Activated CD4-positive, alpha-beta T cell treated with anti-CD3 and anti-CD28 coated beads, Interleukin-2, amount 50 U/mL, for 24 hours (primary cell): ENCODE data around the gene ALOXE3.

ENCODE experiments used
- DNase-seq, 2 donors: peaks; one replicate each; pipeline ENCODE4 v3.0.0-alpha.2; 2020; ENCODE audit warnings: low read depth in 1 of 2, low spot score in 1 of 2

ALOXE3 gene

DNA sequence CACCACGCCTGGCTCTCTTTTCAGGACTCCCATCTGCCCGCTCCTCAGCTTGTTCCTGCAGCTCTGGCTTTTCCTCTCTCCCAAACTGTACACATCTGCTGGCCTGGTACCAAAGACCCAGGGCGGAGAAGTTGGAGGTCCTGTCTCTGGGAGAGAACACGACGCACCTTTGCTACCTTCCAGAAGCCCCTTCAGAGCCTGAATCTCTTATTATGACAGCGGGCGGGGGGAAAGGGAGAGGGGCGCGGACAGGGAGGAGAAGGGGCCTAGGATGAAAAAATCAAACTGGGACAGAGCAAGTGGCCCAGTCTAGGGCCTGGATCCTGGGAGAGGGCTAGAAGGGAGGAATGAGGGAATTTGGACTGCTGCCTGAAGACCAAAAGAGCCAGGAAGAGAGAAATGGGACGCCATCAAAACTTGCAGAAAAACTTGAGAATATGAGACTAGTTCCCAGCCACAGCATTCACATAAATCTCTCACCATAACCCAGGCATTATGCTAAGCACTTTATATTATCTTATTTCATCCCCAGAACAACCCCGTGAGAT lies 36.4 kb upstream of the ALOXE3 start:
- DNase-seq = no peak

DNA sequence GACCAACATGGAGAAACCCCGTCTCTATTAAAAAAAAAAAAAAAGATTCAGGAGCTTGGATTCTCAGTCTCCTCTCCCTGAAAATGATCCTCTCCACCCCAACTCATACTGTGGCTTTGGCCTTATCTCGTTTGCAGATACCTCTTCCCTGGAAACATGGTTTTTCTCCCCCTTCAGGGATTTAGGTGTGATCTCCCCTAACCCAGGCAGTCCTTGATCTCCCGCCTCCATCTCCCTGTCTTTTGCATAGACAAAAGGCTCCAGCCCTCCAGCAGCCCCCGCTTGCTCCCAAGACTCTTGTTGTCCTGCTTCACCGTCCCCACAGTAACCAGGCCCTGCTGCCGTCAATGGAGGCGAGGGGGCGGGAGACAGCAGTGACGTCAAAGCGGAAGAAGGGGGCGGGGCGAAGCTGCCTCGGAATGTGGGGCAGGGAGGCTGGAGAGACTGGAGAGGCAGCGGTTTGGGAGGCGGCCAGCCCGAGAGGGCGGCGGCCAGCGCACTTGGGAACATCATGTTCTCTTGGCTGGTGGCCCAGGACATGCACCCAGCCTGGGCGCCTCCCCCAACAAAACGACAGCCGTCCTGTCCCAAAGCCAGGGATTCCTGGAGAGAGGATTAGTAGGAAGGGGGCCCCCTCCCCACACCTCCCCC lies 35.8 kb upstream of the ALOXE3 start:
- peak; percentile 62 to 84 for DNase-seq

DNA sequence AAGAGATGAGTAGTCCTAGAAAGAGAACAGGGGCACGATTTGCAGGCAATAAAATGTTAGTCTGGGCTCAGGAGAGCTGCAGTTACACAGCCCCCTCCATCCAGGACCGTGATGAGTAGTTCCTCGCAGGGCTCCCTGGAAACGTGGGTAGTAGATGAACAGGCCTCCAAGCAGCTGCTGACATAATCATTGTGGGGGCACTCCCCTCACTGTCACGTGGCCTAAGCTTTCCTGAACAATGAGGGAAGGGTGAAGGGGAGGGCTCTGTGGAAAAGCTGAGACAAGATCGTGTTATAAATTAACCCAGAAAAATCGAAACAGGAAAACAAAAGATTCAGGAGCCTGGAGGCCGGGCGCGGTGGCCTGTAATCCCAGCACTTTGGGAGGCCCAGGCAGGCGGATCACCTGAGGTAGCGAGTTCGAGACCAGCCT lies 35.2 kb upstream of the ALOXE3 start:
- peak; percentile 23 to 57 for DNase-seq

- DNase-seq = no peak
Observed at GRCh38 chr17:8153031-8153451, 34.7 kb upstream of the ALOXE3 start.

DNA sequence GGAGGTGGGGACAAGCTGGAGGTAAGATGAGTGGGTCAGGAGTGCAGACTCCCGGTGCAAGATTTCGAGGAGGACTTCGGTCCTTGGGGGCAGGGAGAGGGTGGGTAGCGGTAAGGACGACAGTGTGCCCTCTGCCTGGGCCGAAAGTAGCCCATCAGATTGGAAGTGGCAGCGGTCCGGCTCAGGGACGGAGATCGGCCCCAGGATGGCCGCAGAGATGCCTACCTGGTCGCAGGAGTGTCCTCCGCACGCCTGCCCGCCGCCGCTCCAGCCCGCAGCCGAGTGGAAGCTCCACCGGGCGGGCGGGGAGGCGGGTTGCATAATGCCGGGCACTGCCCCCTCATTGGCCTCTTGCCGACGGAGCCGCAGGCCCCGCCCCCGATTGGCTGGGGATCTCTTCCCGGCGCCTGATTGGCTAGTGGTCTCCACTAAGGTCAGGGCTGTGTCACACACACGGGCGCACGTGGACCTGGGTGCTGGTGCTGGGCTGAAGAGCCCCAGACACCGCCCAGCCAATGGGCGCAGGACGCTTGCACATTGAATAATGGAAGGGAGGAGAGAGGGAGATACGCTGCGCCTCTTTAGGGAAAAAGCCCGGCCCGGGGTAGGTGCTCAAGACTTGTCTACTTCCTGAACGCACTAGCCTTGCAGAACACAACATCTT lies 33.9 kb upstream of the ALOXE3 start, which contains the start of gene PER1:
PER1 (minus strand) TSS at position 293 of the 664 bp plus-strand sequence. CDS start 1,698 bp downstream, outside the sequence.
- DNase-seq = peak; percentile 63 to 82

DNA sequence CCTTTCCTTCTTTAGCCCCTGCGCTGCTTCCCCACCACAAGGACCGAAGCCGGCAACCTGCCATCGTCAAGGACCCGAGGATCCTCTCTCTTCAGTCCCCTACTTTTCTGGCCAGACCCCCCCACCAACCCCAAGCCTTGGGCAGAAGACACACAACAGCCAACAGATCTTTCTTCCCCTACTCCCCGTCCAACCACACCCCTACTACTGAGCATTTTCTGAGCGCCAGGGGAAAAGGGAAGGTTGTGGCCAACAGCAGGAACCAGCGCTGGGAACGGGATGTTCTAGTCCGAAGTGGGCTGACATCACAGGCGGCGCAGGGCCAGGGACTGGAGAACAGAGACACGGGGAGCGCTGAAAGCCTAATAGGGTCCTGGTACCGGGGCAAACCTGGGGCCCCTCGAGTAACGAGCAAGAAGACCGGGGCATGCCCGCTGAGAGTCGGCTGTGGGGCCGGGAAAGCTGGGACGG lies 33.4 kb upstream of the ALOXE3 start:
- no peak for DNase-seq

DNA sequence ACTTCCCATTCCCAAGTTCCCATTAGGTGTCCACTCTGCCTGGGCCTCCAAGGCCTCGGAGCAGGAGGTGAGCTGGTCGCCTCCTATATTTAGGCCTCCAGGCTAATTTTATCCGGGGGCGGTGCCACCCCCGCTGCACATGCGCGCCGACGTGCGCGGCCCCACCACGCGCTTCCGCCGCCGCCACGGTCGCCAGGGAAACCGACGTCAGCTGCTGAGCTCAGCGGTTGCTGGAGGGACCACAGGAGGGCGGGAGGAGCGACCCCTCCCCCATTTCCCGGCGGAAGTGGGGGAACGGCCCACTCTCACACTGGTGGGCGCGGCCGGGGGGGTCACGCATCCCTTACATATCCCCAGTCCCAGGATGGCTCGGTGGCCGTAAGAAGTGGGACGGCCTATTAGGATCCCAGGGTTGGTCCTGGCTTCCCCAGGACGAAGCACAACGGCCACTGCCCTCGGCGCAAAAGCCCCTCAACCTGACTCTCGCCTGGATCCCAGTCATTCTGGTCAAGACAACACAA lies 32.9 kb upstream of the ALOXE3 start:
- peak; percentile 68 to 80 for DNase-seq

DNA sequence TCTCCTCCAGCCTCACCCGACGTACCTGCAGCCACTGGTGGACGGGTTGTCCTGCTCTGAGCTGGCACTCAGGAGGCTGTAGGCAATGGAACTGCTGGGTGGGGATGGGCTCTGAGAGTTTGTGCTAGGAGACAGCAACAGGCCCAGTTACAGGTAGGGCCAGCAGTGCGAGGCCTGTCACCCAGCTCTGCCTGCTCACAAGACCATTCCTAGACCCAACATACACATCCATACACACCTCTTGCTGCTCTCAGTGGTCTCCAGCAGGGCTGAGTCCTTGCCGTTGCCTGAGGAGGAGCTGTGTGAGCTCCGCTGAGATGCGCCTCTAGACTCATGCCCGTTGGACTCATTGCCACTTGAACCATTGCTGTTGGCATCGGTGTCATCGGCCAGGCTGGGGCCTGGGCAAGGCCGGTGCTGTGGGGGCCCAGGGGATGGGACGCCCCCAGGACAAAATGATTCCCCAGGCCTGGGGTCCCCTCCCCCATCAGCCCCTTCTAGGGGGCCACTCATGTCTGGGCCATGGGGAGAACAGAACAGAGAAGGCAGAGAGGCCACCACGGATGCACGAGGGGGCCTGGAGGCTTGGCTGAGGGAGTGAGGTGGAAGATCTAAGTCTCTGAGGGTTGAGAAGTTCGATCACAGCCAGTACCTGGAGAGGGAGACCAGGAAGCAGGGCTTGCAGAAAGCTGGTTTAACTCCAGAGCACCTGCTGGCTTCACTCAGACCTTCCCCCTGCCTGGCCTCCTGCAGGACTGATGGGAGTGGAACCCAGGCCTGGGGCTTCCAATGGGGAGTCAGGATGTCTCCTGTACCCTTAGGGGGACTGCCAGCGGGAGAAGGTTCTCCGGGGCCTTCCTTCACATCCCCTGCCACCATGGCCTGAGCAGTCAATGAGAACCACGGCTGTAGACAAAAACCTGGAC lies 32.1 kb upstream of the ALOXE3 start:
- no peak for DNase-seq

DNA sequence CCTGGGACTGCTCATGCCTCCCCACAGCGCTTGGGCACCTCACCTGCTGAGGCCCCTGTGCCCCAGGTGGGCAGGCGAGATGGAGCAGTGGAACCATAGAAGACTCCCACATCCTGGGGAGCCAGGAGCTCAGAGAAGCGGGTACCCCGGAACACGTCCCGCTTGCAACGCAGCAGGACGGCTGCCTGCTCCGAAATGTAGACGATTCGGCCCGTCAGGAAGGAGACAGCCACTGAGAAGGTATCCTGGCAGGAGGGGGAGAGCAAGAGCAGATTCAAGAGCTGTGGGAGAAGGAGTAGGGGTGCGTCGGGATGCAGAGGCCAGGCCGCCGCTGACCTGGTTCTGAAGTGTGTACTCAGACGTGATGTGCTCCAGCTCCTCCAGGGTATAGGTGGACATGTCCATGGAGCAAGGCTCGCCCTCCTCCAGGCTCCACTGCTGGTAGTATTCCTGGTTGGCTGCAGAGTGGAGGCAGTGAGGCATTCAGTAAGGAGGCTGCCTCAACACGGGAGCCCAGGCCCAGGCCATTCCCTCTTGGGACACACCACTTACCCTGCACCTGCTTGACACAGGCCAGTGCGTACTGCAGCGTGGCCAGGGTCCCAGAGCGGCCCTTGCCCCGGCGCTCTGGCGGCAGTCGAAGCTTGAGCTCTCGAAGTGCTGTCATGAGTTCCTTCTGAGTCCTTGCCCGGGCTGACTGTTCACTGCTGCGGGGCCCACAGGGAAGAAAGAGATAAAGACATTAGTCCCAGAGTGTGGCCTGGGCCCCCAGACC lies 31.3 kb upstream of the ALOXE3 start:
- DNase-seq = no peak

DNA sequence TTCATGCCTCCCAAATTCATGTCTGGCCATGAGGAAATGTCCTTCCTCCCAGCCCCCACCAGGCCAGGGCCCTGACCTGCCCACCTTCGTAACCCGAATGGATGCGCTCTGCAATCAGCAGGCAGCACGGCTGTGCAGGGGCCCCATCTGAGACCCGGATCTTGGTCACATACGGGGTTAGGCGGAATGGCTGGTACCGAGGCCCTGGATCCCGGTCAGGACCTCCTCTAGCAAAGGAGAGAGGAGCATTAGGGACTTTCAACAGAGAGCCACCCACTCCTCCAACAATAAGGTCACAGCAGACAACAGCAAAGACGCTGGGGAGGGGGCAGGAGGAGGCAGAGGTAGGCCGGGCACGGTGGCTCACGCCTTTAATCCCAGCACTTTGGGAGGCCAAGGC lies 30.2 kb upstream of the ALOXE3 start:
- no peak for DNase-seq

GRCh38 chr17:8147805-8148404 lies 29.6 kb upstream of the ALOXE3 start:
- no peak for DNase-seq

DNA sequence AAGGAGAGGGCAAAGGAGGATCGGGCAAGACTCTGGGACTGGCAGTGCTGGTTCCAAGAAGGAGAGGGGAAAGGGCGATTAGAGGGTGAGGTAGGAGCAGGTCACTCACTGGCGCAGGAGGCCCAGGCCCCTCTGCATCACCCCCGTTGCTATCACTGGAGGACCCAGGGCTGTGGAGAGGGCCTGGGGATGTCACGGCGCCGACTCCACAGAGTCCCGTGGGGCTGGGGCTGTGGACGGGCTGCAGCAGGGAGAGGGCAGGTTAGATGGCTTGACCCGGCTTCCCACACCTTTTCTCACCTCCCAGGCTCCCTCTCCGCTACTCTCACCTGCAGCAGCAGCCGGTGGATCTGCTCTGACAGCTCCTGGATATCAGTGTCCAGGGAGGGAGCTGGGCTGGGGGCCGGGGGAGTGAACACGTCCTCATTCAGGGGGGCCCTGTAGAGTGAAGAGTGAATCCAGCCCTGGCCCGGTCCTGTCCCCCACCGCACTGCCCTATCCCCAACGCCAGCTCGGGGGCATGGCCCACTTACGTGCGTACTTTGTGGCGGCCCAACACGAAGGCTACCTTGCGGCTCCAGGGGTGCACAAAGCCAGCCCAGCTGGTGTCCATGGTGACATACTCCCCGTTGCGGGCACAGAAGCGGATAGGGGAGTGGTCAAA lies 29.0 kb upstream of the ALOXE3 start:
- DNase-seq = no peak

DNA sequence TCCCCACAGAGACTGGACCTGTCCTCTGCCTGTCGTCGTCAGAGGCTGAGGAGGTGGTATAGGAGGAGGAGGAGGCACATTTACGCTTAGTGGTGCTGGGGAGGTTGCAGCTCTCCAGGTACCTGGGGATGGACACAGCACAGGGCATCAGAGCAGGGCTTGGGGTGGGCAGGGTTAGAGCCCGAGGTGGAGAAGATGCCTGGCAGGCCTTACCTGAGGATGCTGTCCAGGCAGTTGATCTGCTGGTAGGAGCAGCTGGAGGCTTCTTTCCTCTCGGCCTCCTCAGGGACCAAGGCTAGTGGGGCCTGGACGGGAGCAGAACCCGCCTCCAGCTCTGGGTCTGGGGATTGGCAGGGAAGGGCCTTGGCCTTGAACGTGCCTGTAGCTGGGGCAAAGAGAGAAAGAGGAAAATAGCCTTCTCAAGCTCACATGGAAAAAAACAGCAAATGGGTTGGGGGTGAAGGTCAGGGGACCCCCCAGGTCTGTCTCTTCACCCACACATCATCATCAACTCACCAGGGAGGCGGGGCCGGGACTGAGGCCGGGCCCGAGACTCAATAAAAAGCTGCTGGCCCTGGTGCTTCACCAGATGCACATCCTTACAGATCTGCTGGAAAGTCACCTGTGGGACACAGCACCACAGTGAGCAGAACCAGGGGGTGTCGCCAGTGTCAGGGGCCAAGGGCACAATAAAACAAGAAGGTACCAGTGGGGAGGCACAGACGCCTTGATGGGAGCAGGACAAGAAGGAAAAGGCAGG lies 28.2 kb upstream of the ALOXE3 start:
- no peak for DNase-seq

DNA sequence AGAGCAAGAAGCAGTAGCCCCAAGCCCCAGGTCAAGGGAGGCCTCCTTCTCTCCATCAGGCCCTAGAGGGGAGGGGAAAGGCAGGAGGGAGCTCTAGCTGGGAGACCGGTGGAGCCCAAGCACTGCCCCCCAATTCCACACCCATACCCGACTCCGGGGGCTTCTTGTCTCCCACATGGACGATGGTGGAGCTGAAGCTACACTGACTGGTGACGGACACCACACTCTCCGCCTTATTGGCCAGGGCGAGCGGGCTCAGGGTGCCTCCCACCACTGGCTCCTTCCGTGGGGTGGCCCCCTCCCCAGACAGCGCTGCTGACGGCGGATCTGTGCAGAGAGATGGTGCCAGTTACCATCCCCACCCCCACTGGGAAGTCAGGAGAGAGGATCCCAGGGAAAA lies 27.5 kb upstream of the ALOXE3 start:
- DNase-seq = no peak

DNA sequence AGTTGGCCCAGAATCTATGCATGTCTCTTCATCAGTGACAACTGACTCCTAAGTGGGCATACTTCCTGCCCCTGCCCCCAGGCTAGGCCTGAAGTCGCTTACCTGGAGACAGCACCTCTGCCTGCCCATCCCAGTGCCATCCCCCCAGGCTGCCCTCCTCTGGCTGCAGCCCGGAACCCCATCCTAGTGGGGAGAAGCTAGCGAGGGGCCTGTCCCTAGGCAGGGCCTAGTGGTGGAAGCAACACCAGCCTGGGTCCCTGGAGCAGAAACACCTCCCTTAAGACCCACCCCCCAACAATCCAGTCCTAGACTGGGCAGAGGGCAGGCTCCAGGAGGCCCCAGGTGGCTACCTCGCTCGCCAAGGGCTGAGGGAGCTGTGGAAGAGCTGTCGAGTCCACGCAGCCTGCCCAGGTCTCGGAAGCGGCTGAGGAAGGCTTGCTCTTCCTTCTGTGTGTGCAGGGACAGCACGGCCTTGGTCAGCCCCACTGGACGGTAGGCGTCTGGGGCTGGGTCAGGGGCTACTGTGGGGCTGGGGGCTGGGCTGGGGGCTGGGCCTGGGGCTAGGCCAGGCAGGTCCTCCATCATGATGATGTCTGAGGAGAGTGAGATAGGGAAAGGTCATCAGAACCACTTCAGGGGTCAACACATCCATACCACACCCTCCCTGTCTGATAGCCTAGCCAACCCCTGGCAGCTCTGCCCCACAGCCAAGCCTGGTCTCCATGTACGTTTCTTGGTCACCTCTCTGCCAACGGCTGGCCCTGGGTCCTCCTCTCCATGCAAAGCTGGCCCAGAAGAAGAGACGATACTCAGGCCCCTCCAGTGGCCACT lies 26.3 kb upstream of the ALOXE3 start:
- DNase-seq = no peak

DNA sequence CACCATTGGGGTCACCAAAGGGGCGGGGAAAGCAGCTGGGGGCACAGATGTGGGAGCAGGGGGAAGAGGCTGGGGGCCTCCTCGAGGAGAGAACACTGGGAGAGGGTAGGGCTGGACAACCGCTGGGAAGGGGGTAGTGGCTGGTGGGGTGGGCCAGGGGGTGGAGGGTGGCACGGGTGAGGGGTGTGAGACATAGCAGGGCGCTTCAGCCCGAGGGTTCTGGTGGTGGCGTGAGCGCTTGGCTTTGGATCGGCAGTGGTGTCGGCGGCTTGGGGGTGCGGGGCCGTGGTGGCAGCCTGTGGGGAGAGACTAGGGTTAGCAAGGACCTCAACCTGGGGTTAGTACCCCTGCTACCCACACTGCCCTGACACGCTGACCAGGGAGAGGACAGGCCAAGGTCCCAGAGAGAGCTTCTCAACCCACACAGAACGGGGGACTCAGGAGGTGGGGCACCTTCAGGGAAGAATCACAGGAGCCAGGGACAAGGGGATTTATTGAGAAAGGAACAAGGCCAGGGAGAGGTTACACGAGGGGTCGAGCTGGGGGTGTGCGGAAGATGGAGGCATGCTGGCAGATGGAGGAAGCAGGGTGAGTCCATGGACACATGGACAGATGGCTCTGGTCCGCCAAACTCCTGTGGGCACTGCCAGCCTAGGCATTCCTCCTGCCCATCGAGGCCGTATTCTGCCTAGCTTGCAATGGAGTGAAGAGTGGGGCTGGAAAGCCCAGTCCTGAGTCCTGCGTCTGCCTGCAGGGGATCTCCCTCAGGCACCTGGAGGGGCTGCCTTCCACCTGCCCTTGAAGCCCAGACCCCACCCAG lies 25.5 kb upstream of the ALOXE3 start:
- DNase-seq = no peak
